CD4-positive, alpha-beta T cell treated with Interleukin-12 subunit alpha and Interleukin-12 subunit beta, for 1 hour (primary cell): ENCODE data around the gene TMPRSS4.

ENCODE experiments used
- DNase-seq: peaks from one replicate; pipeline ENCODE4 v3.0.0-alpha.2; 2020

TMPRSS4 gene

DNA sequence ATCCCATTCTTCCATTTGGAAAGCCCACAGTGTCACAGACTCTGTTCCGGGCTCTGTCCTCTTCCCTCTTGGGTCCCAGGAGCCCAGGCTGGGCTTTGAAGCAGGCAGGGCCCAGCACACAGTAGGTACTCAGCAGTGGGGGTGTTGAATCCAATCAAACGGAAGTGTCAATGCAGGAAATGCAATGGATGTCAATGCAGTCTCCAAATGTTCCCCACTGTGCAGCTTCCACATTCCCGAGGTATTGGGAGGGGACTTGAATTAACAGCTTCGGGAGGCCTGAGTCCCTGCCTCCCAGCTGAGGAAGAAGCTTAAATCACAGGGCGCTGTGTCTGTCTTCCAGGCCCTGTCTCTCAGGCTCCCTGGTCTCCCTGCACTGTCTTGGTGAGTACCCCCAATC, 31.6 kb downstream of the TMPRSS4 start:
- no peak for DNase-seq

DNA sequence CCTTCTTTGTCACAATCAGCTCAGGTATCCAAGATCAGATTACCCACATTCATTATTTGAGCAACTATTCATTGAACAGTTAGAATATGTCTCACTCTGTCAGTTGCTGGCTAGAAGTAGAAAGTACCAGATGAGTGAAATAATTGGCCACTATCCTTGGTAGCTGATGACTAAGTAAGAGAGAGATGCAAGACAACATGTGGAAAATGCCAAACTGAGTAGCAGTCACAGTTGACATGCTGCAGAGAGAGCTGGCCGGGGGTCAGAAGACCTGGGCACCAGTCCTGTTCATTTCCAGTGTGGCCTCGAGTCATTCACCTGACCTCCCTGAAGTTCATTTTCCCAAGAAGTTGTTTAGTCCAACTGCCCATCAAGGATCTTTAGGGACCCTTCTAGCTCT, 32.4 kb downstream of the TMPRSS4 start:
- no peak for DNase-seq

DNA sequence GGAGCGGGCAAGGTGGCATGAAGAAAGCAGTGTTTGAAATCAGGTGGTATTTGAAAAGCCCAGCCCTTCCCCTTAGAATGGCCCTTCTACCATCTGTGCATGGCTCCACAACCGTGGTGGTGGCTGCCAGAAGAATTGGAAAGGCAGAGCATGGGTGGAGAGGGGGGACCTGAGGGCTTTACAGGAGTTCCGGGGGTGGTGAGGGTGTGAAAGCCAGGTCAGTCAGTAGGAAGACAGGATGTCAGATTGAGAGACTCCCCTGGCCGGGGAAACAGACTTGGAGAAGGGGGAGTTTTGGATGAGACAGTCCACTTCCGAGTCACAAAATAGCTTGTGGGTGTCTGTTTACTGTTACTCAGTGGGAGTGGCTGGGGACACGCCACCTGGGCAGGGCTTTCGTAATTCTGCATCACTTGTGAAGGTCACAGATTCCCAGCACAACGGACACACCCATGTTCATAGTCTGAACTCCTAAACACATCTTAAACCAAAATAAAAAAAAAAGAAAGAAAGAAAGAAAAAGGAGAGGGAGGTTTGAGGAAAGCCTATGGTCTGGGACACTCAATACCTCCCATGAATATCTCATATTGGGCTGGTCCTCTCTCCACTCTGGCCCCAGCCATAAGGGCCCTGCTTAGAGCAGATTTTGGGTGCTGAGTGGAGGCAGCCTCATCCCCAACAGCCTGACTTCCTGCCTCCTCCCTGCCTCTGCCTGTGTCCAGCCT, 34.3 kb downstream of the TMPRSS4 start:
- DNase-seq, result no peak

GRCh38 chr11:118111744-118112035, 34.8 kb downstream of the TMPRSS4 start:
- no peak for DNase-seq

DNA sequence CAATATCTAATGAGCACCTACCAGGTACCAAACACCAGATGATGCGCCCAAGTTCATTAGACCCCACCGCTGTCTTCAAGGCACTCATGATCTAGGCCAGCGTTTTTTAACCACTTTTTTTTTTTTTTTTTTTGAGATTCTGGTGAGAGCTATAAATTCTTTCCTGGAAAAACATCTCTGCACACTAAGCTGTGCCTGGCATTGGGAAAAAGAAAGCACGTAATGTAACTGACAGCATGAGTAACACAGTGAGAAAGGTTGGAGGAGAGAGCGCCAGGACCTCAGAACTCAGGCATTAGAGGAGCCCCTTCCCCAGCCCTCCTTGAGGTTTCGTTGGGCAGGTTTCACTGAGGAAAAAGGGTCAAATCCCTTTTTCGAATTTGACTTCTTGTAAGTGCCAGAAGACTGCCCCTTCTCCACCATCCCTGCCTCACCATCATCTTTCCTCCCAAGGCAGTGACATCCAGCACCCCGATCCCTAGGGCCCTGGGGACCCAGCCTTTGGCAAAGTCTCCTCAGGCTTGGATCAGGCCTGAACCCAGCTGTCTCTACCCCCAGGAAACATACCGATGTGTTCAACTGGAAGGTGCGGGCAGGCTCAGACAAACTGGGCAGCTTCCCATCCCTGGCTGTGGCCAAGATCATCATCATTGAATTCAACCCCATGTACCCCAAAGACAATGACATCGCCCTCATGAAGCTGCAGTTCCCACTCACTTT, 36.0 kb downstream of the TMPRSS4 start:
- no peak for DNase-seq

DNA sequence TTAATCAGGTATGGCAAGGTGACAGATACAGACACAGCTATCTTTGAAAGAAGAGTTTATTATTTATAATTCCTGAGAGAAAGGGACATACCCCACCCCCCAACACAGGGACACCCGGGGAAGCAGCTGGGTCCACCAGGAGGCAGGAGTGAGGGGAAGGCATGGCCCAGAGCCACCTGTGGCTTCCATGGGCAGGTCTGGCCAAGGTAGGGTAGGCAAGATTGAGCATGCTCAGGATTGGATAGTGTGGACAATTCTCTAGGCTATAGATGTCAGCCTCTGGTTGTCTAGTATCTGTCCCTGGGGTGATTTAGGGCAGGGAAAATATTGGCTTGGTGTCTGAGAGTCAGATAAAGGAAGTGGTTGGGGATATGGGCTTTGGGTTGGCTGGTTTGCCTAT, 37.4 kb downstream of the TMPRSS4 start:
- DNase-seq, result no peak

GRCh38 chr11:118115048-118115447, 38.2 kb downstream of the TMPRSS4 start:
- no peak for DNase-seq

- peak; percentile 16 for DNase-seq
These were observed 41.1 kb downstream of the TMPRSS4 start for GRCh38 chr11:118117790-118118601.

DNA sequence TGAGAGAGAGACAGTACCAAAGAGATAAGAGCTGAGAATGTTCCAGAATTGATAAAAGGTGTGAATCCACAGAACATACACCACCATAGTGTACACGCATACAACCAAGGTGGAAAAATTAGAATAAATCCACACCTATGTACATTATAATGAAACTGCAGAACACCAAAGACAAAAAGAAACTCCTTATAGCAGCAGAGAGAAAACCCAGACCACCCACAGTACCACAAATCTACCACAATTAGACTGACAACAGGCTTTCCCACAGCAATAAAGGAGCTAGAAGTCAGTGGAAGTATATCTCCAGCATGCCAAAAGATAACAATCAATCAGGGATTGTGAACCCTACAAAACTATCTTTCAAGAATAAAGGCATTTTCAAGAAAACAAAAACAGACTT, 43.9 kb downstream of the TMPRSS4 start:
- DNase-seq, result no peak

DNA sequence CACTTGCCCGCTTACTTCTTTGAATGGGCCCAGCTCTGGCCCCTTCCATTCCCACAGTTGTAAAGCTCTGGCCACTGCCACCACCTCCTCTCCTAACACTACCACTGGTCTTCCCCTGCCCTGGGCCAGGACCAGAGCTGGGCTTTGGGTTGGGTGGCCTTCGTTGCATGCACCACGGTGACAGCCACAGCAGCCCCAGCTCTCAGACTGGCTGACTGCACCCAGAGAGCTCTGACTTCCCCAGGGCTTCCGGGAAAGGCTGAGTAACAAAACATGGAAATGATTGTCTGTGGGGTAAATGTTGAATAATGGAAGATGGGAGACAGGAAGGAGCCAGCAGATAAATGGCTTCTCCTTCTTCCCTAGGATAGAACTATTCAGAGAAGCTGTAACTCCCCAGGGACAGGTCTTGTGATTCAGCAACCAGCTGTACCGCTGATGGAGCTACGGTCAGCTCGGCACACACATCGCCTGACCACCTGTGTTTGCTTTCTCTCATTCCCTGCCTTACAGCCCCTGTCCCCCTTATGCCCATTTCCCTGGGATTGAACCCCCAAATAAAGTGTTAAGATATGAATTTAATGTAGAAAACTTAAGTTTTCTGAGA, 48.2 kb downstream of the TMPRSS4 start:
- no peak for DNase-seq

DNA sequence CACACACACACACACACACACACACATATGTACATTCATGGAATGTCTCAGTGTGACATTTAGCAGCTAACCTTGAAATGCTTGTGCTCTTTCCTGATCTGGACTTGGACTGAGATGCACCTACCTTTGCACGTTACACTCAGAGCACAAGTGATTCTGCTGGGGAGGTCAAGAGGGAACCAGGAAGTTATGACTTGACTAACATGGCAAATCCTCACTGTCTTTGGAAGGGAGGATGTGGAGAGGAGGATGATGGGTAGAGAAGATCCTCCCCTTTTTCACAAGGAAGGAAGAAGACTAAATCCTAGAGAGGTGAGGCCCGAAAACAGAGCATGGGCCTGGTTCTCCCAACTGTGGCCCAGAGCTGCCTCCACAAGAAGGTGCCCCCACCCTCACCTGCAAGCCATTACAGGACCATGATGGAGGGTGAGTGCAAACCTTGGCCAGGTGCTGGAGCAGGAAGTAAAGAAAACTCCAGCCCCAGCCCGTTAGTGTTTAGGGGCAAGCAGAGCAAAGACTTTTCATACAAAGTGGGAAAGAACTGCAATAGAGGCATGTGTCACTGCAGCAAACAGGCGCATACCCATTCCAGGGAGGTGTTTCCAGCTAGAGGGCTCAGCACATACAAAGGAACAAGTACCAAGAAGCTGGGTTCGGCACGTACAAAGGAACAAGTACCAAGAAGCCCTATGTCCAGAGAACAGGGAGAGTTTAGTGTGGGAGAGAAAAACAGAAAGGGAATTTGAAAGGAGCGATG, 49.4 kb downstream of the TMPRSS4 start:
- no peak for DNase-seq

GRCh38 chr11:118128310-118128709, 51.4 kb downstream of the TMPRSS4 start:
- no peak for DNase-seq

DNA sequence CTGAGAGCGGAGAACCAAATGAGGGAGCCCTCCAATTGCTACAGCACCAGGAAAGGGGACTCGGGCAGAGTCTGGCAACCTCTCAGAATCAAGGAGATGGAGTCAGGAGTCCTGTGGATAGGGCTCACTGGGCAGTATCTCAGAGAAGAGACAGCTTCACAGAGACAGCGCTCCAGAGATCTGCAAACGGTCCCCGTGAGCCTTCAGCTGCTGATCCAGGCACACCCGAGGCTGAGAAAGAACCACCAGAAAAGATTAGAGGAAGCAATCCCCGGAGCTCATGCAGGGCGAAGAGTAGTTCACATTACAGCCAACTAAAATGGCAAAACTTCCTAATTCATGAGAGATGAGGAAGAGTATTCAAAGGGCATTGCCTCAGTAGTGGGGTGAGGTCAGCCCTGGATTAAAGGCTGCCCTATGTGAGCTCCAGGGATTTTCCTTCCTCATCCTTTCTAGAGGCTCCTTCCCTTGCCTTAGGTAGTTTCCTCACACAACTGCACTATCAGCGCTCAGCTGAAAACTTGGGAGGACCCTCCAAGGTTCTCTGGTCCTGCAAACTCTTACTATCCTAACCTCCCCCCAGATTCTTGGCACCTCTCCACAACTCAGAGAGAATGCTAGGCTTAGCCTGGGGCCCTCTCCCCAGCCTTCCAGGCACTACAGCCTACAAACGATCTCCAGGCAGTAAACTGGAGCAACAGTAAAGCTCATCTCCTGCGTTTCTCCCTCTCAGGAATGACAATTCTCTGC, 52.0 kb downstream of the TMPRSS4 start:
- DNase-seq, result no peak

GRCh38 chr11:118129471-118130172, 52.7 kb downstream of the TMPRSS4 start:
- no peak for DNase-seq

GRCh38 chr11:118132385-118133151, 55.7 kb downstream of the TMPRSS4 start:
- no peak for DNase-seq

DNA sequence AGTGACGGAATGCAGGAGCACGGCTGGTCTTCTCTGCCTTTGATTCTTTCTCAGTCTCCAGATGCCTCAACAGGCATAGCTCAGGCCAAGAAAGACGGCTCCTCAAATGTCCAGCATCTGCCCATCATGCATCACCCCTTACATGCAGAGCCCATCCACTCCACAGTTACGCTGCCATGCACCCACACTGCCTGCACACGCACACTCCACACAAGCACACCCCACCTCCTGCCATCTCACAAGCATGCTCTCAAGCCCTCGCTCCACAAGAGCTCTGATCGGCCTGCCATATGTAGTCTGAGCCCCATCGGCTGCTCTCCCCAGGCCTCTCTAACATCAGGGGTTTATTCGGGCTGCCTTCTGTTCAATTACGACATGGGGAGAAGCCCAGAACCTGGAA, 56.9 kb downstream of the TMPRSS4 start:
- no peak for DNase-seq

DNA sequence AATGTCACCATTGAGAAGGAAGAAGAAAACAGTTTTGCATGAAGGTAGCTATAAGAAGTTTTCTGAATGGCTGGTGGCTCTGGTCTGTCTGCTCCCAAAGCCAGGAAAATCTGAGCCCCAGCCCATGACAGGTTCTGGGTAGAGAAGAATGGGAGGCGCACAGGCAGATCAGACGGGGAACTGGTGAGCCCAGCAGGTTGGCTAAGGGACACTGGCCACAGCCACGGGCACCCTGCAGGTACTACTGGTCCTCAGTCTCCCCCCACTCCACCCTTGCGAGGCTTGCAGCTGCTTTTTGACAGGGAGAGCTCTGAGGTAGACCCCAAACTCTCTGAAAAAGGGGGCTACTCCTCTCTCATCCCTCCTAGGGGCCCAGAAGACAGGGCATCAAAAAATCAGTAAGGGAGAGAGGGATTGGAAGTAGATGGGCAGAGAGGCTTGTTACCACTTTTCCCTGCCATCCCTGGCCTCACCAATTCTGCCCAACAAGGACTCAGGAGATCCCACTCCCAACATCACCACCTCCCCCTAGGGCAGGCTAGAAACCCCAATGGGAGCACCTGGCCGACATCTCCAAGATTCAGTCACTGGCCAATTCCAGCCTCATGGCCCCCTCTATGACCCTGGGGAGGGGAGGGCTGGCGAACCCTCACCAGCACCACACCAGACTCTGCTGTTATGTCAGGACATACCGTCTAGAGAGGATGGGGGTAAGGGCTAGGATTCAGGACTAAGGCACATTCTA, 58.3 kb downstream of the TMPRSS4 start:
- no peak for DNase-seq

GRCh38 chr11:118135796-118136165, 58.9 kb downstream of the TMPRSS4 start:
- DNase-seq, result no peak

DNA sequence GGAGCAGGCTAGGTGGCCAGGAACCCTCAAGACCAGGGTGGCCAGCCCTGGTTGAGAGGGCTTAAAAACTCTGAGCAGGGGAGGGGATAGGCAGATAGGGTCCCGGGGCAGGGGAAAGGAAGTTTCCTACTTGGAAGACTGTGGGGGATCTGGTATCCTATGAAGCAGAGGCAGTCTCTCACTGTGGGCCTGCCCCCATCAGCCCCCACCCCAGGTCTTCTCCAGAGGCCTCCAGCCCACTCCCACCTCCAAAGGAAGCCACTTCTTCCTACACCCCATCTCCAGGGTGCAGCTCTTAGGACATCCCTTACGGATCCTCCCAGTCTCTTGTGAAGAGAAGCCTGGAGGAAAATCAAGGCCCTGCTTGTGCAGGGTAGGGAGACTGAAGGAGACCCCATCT, 59.5 kb downstream of the TMPRSS4 start:
- no peak for DNase-seq

DNA sequence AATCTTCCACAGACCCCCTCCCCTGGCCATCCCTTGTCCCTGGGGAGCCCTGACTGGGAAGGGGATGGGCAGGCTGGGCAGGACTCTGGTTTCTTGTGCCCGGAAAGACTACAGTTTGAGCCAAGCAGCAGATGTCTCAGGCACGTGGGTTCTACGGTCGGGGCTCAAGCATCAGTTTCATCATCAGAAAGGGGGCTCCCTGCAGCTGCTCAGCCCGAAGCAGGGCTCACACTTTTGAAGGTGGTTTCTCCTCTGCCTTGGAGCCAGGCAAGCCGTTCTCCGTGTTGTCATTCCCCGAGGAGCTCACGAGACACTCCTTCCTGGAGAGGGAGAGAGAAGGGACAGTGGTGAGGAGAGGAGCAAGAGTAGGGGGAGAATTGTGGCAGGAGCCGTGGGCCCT, 59.9 kb downstream of the TMPRSS4 start:
- no peak for DNase-seq
